Stimulated activated CD8-positive, alpha-beta memory T cell treated with anti-CD3 and anti-CD28 coated beads, Interleukin-4, amount 100 ng/mL, for 4 hours (primary cell): ENCODE results near the gene LCP2.

Experiments used
- DNase-seq, 2 donors: peaks; one replicate each; pipeline ENCODE4 v3.0.0-alpha.2; 2020; ENCODE audit warnings: low read depth in 2 of 2, low spot score in 1 of 2

Gene LCP2

GRCh38 chr5:170296935-170297588 is 515 bp downstream of the LCP2 start:
- DNase-seq, result no peak

DNA sequence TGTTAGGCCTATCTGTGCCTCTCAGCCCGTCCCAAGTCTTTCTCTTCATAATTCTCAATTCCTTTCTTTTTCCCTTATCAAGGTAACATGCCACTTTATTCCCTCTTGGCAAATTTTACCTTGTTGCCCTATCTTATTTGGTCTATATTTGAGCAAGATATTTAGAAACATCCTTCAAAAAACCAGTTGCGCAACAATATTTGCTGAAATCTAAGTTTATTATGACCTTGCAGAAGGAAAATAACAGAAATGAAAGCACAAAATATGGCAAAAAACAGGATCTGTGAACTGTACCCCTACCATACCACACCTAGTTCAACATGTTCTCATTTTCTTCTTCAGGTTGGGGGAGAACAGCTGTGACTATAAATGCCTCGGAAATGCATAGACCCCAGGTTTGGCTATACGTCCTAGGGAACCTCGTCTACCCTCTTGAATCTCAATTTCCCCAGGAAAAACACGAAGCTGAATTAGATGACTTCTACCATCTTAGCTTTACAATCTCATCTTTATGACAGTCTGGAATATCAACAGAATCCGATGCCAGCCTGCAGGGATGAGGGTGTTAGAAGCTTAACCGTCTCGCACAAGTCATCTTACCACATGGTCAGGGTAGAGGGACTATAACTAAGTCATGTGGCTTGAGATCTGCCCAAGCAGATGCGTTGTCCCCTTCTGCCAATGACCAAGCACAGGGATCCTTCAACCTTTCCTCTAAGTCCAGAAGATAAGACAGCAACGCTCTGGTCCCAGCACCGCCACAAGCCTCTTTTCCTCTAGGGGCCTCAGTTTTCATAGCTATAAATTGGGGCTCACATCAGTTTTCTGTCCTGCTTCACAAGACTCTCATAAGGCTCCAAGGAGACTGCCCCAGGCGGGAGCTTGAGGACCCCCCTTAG is 1.3 kb downstream of the LCP2 start:
- no peak for DNase-seq

DNA sequence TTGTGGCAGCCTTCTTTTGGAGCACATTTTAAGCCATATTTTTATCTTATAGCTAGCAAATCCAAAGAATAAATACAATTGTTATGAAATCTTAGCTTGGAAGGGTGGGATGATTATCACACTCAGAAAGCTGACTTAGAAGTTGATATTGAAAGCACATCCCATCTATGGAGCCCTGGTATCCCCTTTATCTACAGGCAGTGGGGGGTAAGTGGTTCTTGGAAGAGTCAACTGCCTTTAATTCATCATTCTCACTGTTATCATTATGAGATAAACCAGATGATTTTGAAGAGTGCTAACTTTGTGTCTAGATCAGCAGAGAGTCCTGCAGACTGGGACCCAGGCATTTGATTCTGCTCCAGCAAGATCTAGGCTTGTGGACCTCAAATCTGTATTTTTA is 3.0 kb downstream of the LCP2 start:
- no peak for DNase-seq

DNA sequence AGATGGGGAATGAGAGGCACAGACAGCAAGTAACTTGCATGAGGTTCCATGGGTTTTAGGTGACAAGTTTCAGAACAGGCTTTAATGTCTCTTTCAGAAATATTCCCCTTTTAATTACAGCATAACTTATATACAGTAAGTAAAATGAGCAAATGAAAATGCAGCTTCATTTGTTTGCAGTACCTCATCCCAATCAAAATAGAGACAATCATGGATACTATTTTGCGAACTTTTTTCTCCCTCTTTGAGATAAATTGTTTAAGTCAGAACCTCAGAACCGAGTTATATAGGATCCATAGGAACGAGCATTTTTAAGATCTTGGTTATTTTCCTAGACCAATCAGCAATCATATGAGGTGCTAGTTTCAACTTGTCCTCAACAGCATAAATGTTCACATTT is 3.5 kb downstream of the LCP2 start:
- no peak for DNase-seq

DNA sequence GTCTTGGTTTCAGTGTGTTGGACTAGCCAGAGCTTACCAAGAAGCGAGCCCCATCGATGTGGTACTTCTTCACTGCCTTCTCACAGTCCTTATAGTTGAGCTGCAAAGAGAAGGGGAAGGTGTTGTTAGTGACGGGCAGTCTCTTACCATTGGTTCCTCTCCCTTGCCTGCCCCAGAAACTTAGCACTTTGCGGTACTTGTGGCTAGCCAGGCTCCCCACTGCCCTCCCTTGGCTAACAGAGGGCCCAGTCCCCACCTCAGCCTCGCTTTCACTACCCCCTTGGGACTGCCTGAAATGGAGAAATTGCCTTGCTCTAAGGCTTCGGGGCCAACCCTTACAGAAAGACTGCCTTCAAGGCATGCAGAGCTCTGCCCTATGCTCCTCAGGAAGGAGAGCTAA is 4.3 kb downstream of the LCP2 start:
- DNase-seq, result no peak

DNA sequence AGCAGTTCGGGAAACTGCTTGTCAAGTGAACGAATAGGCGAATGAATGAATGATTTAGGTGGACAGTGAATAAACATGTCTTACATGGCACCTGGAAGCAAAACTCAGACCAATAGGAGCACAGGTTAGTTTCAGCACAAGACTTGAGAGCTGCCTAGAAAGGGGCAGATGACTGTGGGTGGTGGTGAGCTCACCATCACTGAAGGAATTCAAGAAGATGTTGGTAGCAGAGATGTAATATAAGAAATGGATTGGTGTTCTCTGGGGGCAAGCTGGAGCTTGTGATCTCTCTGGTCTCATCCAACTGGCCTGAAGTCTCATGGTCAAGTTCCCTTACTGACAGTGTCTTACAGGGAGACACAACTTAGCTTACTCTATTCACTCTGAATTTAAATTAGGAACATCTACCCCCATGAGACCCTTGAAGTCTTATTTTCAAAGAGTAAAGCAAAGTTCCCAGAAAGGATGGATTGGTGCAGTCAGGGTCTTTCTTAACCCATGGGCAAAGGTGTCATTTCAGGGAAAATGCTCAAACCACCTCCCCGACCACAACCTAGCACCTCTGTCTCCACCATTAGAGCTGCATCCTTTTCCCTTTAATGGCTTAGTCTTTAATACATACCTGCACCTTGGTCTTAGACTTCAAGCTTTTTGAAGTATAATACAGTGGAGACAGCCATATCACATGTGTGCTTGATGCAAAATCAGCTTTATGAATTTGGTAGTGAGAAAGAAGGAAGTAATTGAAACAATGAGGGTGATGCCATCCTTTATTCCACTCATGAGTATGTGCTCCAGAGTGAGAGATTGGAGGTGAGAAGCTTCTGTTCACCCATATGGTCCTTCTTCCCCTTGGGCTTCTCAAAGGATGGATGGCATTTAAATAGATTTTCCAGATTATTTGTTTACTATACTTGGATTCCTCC is 5.1 kb downstream of the LCP2 start:
- no peak for DNase-seq

- no peak for DNase-seq
Observed at GRCh38 chr5:170290498-170290897, 7.1 kb downstream of the LCP2 start.

DNA sequence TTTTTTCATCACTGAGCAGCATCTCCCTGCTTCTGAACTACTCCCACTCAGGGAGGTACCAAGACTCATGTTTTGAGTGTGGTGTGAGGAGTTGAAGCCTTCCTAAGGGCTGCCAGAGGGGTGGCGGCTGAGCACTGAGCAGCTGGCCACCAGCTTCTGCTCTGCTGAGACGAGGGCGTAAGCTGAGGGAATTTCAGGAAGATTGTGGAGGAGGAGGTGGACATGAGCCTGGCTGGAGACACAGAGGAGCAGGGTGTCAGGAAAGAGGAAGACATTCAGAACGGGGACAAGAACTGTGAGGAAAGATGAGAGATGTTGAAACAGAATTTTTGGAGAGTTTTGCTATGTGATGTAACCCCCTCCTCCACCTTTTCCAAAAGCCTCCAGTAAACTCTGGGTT is 7.8 kb downstream of the LCP2 start:
- DNase-seq, result no peak

GRCh38 chr5:170289121-170289520 is 8.5 kb downstream of the LCP2 start:
- no peak for DNase-seq

GRCh38 chr5:170288551-170288950 is 9.0 kb downstream of the LCP2 start:
- no peak for DNase-seq

- no peak for DNase-seq
Observed at GRCh38 chr5:170288151-170288550, 9.4 kb downstream of the LCP2 start.

DNA sequence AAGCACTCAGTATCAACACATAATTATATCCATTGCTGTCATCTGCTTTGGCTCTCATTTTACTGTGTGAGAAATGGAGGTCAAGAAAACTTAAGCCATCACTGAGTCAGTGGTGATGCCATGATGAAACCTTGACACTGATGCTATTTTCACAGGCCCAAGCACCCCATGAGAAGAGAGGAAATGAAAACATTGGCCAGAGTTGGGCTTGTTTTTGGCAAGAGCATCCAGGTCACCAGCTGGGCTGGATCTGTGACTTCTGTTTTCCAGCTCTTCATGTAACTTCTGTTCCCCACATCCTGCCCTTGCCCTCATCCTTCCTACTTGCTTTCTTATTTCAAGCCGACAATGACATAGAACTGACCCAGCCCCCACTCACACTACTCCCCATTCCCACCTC is 10.0 kb downstream of the LCP2 start:
- no peak for DNase-seq

GRCh38 chr5:170286386-170286925 is 11.1 kb downstream of the LCP2 start:
- no peak for DNase-seq

DNA sequence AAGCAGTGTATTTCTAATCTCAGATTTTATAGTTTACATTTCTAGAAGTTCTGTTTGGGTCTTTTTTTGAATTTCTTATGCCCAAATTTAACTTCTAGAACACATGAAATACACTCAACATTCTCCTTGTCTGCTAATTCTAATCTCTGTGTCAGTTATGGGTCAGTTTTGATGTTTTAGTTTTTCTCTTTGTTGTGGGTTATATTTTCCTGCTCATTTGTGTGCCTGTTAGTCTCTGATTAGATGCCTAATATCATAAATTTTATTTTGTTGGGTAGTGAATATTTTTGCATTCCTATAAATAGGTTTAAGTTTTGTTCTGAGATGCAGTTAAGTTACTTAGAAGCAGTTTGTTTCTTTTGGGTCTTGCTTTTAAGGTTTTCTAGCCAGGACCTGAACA is 12.4 kb downstream of the LCP2 start:
- DNase-seq, result no peak

GRCh38 chr5:170284231-170284630 is 13.3 kb downstream of the LCP2 start:
- DNase-seq, result no peak

DNA sequence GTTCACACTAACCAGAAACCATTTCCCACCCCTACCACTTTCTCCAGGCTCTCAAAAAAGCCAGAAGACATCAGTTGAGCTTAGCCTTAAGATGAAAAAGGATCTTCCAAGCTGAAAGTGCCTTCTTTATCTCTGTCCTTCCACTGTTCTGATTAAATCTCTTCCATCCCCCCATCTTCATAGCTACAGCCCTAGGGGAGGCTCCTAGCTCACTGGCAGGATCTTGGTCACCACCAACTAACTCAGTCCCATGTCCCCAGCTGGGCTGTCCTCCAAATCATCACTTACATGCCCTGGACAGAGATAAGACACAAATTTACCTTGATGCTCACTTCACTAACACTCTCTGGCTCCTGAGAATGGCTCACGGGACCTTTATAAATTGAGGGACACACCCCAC is 14.3 kb downstream of the LCP2 start:
- no peak for DNase-seq

DNA sequence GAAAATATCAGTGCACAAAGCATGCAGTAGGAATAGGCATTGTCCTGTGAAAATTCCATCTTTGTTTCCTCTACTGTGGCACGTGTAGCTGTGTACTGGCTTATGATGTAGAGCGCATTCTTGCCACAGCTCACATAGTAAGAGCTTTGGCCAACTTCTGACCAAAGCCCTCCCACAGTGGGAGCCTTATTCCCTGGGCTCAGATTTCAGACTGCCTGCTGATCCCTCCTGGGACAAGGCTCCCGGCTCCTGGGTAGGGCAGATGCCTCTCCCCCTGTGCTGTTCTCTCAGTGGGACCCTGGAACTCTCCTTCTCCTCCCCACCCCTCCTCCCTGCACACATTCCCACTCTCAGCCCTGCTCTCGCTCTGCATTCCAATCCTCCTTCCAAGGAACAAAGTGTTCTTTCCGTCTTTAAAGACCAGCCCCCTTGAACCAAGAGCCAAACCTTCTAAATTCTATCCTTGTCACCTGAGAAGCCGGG is 17.5 kb downstream of the LCP2 start:
- DNase-seq, result no peak

DNA sequence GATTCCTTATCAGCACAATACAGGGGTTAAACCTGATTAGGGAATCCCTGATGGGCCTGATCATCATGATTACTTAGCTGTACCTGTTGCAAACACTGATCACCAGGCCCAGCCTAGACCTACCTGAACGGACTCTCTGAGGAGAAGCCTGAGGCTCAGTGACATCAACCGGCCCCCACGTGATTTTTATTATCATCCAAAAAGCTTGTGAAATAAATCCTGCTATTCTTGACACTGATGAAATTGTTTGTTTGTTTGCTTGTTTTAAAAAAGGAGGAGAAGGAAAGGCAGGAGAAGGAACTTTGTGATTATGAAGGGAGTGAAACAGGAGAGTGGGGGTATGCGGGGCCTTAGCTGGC is 18.1 kb downstream of the LCP2 start:
- DNase-seq, result no peak

GRCh38 chr5:170278611-170279458 is 18.7 kb downstream of the LCP2 start:
- peak; percentile 58 to 77 for DNase-seq

GRCh38 chr5:170277867-170278281 is 19.7 kb downstream of the LCP2 start:
- DNase-seq, result no peak
